Neuron (in vitro differentiated cells): ENCODE results near the gene PEX5L.

Experiments
- H2AFZ ChIP-seq: one replicate; pipeline ENCODE4 v1.6.1; 2013; ENCODE audit warnings: low read depth, mild to moderate bottlenecking, inconsistent platforms, low read length, moderate library complexity
- H3K27me3 ChIP-seq: one replicate; pipeline ENCODE4 v1.6.1; 2013; ENCODE audit warnings: low read length; ENCODE audit not compliant: insufficient read depth
- H3K36me3 ChIP-seq: one replicate; pipeline ENCODE4 v1.6.1; 2013; ENCODE audit warnings: low read length; ENCODE audit not compliant: insufficient read depth
- H3K4me1 ChIP-seq: one replicate; pipeline ENCODE4 v1.6.1; 2013; ENCODE audit warnings: low read length; ENCODE audit not compliant: insufficient read depth
- H3K4me3 ChIP-seq: 2 replicates; pipeline ENCODE4 v1.5.1; 2013; ENCODE audit warnings: mild to moderate bottlenecking, low read length, moderate library complexity
- H3K9me3 ChIP-seq: one replicate; pipeline ENCODE4 v1.6.1; 2013; ENCODE audit warnings: low read length

Gene PEX5L

DNA sequence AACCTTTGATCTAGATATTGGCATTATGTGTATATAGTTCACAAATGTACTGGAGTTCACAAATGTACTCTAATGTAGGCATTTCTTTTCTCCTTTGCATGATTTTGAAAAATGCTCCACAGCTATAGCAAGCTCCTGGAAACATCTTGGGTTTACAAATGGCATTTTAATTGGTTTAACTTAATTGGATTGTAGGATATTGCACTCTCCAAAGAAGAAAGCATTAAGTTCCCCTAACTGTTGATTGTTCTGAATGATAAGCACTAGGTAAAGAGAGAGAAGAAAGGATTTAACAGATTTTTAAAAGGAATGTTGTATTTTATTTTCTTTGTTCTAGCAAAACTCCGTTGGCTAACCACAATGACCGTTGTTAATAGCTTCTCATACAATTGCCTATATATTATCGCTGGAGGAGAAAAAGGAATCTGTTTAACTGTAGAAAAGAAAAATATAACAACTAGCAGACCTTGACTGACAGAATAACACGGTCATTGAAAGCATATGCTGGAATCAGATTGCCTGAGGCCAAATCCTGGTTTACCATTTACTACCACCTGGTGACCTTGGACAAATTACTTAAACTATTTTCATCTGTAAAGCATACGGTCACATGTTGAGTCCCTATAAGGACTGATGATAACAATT is 170.8 kb downstream of the PEX5L start:
- peaks cover 5% of the 10 kb centered on the region for H3K27me3 ChIP-seq
- H2AFZ ChIP-seq: no peak overlapping the region
- no peaks in the 10 kb centered on the region for H3K9me3 ChIP-seq
- no peak overlapping the region for H3K4me3 ChIP-seq
- H3K36me3 ChIP-seq: no peaks in the 10 kb centered on the region
- no peaks in the 10 kb centered on the region for H3K4me1 ChIP-seq

DNA sequence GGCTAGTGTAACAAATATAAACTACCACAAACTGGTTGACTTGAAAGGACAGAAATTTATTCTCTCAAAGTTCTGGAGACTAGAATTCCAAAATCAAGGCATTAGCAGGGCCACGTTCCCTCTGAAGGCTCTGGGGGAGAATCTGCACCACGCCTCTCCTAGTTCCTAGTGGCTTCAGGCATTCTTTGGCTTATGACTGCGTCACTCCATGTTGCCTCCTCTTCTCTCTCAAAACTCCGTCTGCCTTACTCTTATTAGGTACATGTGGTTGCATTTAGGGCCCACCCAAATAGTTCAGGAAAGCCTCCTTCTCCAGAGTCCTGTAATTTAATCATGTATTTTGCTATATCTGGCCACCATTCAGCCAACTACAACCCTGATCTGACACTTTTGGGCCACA is 174.8 kb downstream of the PEX5L start:
- Histone ChIP-seq H3K27me3 (peaks cover 5% of the 10 kb centered on the region), H3K4me3 (no peak overlapping the region), H3K4me1 (no peaks in the 10 kb centered on the region), H3K36me3 (no peaks in the 10 kb centered on the region), H2AFZ (no peak overlapping the region), H3K9me3 (no peaks in the 10 kb centered on the region)

DNA sequence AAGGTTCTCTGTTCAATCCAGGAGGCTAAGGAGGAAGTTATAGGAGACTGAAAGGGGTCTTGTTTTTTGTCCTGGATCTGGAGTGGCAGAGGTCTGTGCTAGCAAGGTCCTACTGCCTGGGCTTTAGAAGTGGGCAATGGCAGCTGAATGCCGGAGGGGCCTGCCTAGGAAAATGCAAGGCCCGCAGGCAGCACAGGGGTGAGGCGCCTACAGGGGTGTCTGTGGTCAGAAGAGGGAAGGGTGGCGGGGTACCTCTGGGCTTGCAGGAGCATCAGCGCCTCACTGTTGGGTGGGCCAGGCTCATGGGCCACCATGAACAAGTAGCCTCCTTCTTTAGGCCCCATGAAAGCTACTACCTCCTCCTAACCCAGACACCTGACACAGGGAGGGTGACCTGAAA is 175.4 kb downstream of the PEX5L start:
- Histone ChIP-seq H3K27me3 (peaks cover 5% of the 10 kb centered on the region), H3K4me3 (no peak overlapping the region), H3K36me3 (no peaks in the 10 kb centered on the region), H3K4me1 (no peaks in the 10 kb centered on the region), H3K9me3 (no peaks in the 10 kb centered on the region), H2AFZ (no peak overlapping the region)

GRCh38 chr3:179860275-179861107 is 176.2 kb downstream of the PEX5L start:
- Histone ChIP-seq H3K27me3 (peaks cover 5% of the 10 kb centered on the region), H3K4me3 (no peak overlapping the region), H3K36me3 (no peaks in the 10 kb centered on the region), H2AFZ (no peak overlapping the region), H3K9me3 (no peaks in the 10 kb centered on the region), H3K4me1 (no peaks in the 10 kb centered on the region)

DNA sequence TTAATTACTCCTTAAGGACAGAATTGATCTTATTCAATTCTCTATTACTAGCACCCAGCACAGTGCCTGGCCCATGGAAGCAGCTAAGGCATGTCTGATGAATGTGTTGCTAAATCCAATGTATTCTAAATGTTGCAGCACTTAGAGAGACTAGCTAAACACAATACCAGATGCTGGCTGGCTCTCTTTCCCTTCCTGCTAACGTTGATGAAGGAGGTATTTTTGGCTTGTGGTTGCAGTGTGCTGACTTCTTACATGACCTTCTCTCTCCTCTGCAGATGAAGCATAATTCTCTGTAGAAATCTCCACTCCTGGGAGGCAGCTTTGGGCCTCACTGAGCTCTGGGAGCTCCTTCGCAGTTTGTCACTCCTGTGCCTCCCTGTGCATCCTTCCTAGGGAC is 183.6 kb downstream of the PEX5L start:
- Histone ChIP-seq H3K27me3 (no peaks in the 10 kb centered on the region), H3K36me3 (no peaks in the 10 kb centered on the region), H2AFZ (no peak overlapping the region), H3K9me3 (no peaks in the 10 kb centered on the region), H3K4me3 (no peak overlapping the region), H3K4me1 (no peaks in the 10 kb centered on the region)

- Histone ChIP-seq H3K27me3 (no peaks in the 10 kb centered on the region), H3K36me3 (no peaks in the 10 kb centered on the region), H3K4me3 (no peak overlapping the region), H3K4me1 (no peaks in the 10 kb centered on the region), H3K9me3 (no peaks in the 10 kb centered on the region), H2AFZ (no peak overlapping the region)
Measured at GRCh38 chr3:179852142-179852905, 184.4 kb downstream of the PEX5L start.

DNA sequence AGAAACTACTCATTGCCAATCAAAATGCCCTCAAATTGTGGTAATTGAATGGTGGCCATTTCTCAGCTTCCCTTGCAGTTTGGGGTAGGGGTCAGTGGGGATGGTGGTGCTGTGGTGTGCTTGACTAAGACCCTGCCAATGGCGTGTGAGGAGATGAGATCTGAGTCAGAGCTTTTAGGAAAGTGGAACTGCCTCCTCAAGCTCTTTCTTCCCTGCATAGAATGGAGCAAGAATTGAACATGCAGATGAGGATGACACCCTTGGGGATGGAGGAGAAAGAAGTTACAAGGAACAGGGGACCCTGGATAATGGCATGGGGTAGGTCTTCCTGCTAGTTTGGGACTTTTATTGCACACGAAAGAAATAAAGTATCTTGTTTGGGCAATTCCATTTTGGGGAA is 188.0 kb downstream of the PEX5L start:
- Histone ChIP-seq H3K36me3 (no peaks in the 10 kb centered on the region), H3K4me3 (no peak overlapping the region), H3K27me3 (no peaks in the 10 kb centered on the region), H3K9me3 (no peaks in the 10 kb centered on the region), H3K4me1 (no peaks in the 10 kb centered on the region), H2AFZ (no peak overlapping the region)

DNA sequence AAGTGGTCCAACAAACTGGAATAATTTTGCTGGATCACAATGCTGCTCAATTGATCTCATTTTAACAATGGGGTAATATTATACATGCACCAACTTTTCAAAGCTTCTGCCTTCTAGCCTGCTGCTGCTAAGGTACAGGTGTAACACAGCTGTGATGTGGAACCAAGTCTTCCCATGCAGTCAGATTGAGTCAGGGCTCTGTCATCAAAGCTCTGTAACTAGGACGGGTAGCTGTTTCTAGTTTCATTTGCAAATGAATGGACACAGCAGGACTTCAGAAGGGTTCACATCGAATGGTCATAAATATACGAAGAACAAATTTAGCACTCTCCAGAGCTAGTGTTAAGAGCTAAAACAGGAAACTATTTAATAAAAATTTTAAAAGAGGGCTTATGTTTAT is 194.7 kb downstream of the PEX5L start:
- Histone ChIP-seq H3K4me1 (no peaks in the 10 kb centered on the region), H3K4me3 (no peak overlapping the region), H3K9me3 (no peaks in the 10 kb centered on the region), H2AFZ (no peak overlapping the region), H3K36me3 (no peaks in the 10 kb centered on the region), H3K27me3 (peaks cover 2% of the 10 kb centered on the region)

DNA sequence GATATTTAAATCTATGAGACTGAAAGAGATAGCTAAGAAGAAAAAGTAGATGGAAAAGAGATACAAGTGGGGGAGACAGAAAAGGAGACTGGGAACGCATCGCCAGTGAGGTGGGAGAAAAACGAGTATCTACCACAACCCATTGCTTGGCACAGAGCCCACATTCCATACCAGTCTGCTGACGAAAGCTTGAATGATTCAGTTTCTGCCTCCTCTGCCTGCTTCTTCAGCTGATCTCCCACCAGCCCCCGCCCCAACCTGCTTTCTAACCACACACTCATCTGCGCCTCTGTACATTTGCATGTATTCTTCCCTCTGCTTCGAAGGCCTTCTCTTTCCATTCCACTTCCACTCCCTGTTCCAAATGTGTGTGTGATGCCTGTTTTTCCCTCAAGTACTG is 195.8 kb downstream of the PEX5L start:
- Histone ChIP-seq H3K36me3 (no peaks in the 10 kb centered on the region), H3K27me3 (peaks cover 2% of the 10 kb centered on the region), H2AFZ (no peak overlapping the region), H3K9me3 (no peaks in the 10 kb centered on the region), H3K4me3 (no peak overlapping the region), H3K4me1 (peaks cover 6% of the 10 kb centered on the region)

DNA sequence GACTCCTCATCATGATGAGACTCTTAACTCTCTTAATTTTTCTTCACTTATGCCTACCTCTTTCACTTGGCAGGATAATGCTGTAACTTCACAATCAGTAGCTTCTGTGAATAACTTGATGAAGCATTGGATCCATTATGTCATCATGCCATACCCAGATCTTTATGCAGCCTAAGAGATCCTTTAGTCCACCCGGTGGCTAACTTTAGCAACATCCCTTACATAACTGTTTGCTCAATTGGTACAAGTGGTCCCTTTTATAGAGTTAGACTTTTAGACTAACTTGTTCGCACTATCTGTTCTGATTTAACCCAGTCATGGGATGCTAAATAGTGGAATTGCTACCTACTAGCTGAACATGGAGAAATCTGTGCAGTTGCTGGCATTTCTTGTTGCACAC is 199.4 kb downstream of the PEX5L start:
- Histone ChIP-seq H2AFZ (no peak overlapping the region), H3K36me3 (no peaks in the 10 kb centered on the region), H3K27me3 (peaks cover 2% of the 10 kb centered on the region), H3K9me3 (no peaks in the 10 kb centered on the region), H3K4me1 (peaks cover 11% of the 10 kb centered on the region), H3K4me3 (no peak overlapping the region)

DNA sequence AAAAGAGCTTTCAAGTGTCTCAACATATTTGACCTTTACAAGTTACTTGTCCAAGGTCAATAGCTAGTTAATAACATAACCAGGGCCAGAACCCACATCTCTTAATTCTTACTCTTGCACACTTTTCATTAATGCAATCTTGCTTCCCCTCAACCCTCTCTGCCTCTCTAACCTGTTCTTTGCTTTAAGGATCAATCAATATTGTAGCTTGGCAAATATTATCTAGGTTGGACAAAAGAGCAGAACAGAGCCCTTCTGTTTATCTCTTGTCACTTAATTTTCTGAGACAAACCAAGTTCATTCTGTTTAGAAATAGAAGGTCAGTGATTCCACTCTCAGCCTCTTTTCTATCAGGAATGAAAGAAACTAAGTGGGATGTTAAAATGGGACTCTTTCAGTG is 203.4 kb downstream of the PEX5L start:
- H3K9me3 ChIP-seq: no peaks in the 10 kb centered on the region
- no peak overlapping the region for H2AFZ ChIP-seq

GRCh38 chr3:179832333-179832854 is 204.3 kb downstream of the PEX5L start:
- no peak overlapping the region for H3K4me3 ChIP-seq

More for the DNA sequence above, 203.4 kb downstream of the PEX5L start:
- peaks cover 11% of the 10 kb centered on the region for H3K4me1 ChIP-seq
- H3K4me3 ChIP-seq: no peak overlapping the region
- H3K27me3 ChIP-seq: peaks cover 4% of the 10 kb centered on the region
- no peaks in the 10 kb centered on the region for H3K36me3 ChIP-seq

GRCh38 chr3:179829401-179829800 is 207.3 kb downstream of the PEX5L start:
- Histone ChIP-seq H3K9me3 (no peaks in the 10 kb centered on the region), H3K36me3 (no peaks in the 10 kb centered on the region), H3K27me3 (peaks cover 21% of the 10 kb centered on the region), H3K4me3 (no peak overlapping the region), H2AFZ (no peak overlapping the region), H3K4me1 (no peaks in the 10 kb centered on the region)

More at GRCh38 chr3:179832333-179832854, 204.3 kb downstream of the PEX5L start:
- Histone ChIP-seq H2AFZ (no peak overlapping the region), H3K27me3 (peaks cover 10% of the 10 kb centered on the region), H3K36me3 (no peaks in the 10 kb centered on the region), H3K9me3 (no peaks in the 10 kb centered on the region), H3K4me1 (peaks cover 11% of the 10 kb centered on the region)
